ENCODE measurements around the gene MYLK2. TPM values are rescaled to one million over a fixed set of nuclear protein-coding genes. Genes with fewer than 3 reads are reported as not detected.

The MYLK2 gene
- total RNA-seq, 1 donor from 2014 or later = not detected

GRCh38 chr20:31781945-31782344, 37.2 kb upstream of the MYLK2 start:
- no peaks in the 10 kb centered on the region for H3K36me3 ChIP-seq
- H3K9me3 ChIP-seq = no peaks in the 10 kb centered on the region
- H3K4me3 ChIP-seq = no peak overlapping the region
- intact Hi-C loops (cut with DNase I) = no loop called here
- H3K27ac ChIP-seq = no peak overlapping the region
- no peak for TF ChIP-seq CTCF (IDR thresholded peaks at IDR 0.05)
- H3K4me1 ChIP-seq = no peaks in the 10 kb centered on the region
- DNase-seq (no peak), ATAC-seq (no peak)
- H3K27me3 ChIP-seq = no peaks in the 10 kb centered on the region

- intact Hi-C loops (cut with DNase I) = no loop called here
These were observed 34.7 kb upstream of the MYLK2 start for GRCh38 chr20:31784354-31785044.

GRCh38 chr20:31785089-31785488, 34.1 kb upstream of the MYLK2 start:
- DNase-seq (no peak), ATAC-seq (no peak)
- intact Hi-C loops (cut with DNase I) = no loop called here

More at GRCh38 chr20:31784354-31785044, 34.7 kb upstream of the MYLK2 start:
- H3K9me3 ChIP-seq = no peaks in the 10 kb centered on the region
- DNase-seq = no peak
- H3K4me1 ChIP-seq = no peaks in the 10 kb centered on the region
- H3K36me3 ChIP-seq = no peaks in the 10 kb centered on the region
- H3K4me3 ChIP-seq = no peak overlapping the region
- H3K27ac ChIP-seq = no peak overlapping the region
- no peak for ATAC-seq
- TF ChIP-seq CTCF (IDR thresholded peaks at IDR 0.05) = no peak
- no peaks in the 10 kb centered on the region for H3K27me3 ChIP-seq

GRCh38 chr20:31788578-31788977, 30.6 kb upstream of the MYLK2 start:
- intact Hi-C loops (cut with DNase I) = no loop called here
- H3K27me3 ChIP-seq = no peaks in the 10 kb centered on the region
- H3K9me3 ChIP-seq = no peaks in the 10 kb centered on the region
- DNase-seq = no peak
- H3K4me1 ChIP-seq = no peaks in the 10 kb centered on the region
- ATAC-seq = no peak
- no peak overlapping the region for H3K4me3 ChIP-seq
- H3K27ac ChIP-seq = no peak overlapping the region
- H3K36me3 ChIP-seq = no peaks in the 10 kb centered on the region
- no peak for TF ChIP-seq CTCF (IDR thresholded peaks at IDR 0.05)

More at GRCh38 chr20:31785089-31785488, 34.1 kb upstream of the MYLK2 start:
- Histone ChIP-seq H3K27me3 (no peaks in the 10 kb centered on the region), H3K27ac (no peak overlapping the region), H3K4me3 (no peak overlapping the region), H3K9me3 (no peaks in the 10 kb centered on the region), H3K36me3 (no peaks in the 10 kb centered on the region), H3K4me1 (no peaks in the 10 kb centered on the region)
- no peak for TF ChIP-seq CTCF (IDR thresholded peaks at IDR 0.05)

GRCh38 chr20:31790401-31790800, 28.8 kb upstream of the MYLK2 start:
- no peaks in the 10 kb centered on the region for H3K36me3 ChIP-seq
- H3K4me3 ChIP-seq = no peak overlapping the region
- no peaks in the 10 kb centered on the region for H3K4me1 ChIP-seq
- no peaks in the 10 kb centered on the region for H3K27me3 ChIP-seq
- DNase-seq (no peak), ATAC-seq (no peak)
- intact Hi-C loops (cut with DNase I) = no loop called here
- no peak for TF ChIP-seq CTCF (IDR thresholded peaks at IDR 0.05)
- H3K27ac ChIP-seq = no peak overlapping the region
- no peaks in the 10 kb centered on the region for H3K9me3 ChIP-seq

GRCh38 chr20:31797364-31797763, 21.8 kb upstream of the MYLK2 start:
- no peaks in the 10 kb centered on the region for H3K9me3 ChIP-seq
- H3K4me1 ChIP-seq = no peaks in the 10 kb centered on the region
- DNase-seq (no peak), ATAC-seq (no peak)
- no peaks in the 10 kb centered on the region for H3K27me3 ChIP-seq
- no peak for TF ChIP-seq CTCF (IDR thresholded peaks at IDR 0.05)
- intact Hi-C loops (cut with DNase I) = no loop called here
- H3K36me3 ChIP-seq = no peaks in the 10 kb centered on the region
- H3K27ac ChIP-seq = no peak overlapping the region
- H3K4me3 ChIP-seq = no peak overlapping the region
